Putamen (tissue), 1 donor: ENCODE data around the gene PIK3AP1.

Experiments used
- DNase-seq: peaks from one replicate; pipeline ENCODE4 v3.0.0-alpha.2; 2016; ENCODE audit warnings: low spot score

PIK3AP1 gene

DNA sequence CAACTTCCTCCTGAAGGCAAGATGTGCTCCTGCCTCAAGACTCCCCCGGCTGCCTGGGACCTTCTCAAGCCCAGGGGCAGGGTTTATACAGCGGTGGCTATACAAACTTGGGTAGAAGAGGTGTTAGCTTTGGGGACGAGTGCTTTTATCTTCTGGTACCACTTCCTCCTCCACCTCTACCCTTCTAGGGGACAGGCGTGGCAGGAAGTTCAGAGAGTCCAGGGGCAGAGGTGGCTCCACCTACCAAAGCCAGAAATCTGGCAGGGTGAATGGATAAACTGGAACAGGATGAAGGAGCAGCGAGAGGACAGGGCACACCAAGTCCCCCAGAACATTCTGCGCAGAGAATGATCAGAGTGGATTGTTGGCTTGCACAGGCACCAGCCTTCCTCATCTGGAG lies 109.5 kb downstream of the PIK3AP1 start:
- no peak for DNase-seq

DNA sequence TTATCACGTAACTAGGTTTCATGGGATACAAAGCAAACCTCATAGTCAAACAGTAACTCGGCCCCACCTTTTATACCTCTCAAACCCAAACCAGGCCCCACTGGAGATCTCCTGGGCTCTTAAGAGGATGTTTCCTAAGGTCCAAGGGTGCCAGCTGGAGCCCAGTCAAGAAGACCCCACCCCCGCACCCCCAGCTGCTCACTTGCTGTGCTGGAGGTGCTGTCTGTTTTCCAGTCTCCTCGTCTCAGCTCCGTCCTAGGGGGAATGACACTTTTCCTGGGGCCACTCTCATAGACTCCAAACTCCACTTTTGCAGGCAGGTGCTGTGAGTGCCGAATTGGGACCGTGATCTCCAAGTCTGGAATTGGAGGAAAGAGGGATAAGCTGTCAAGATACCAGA lies 110.8 kb downstream of the PIK3AP1 start:
- no peak for DNase-seq

DNA sequence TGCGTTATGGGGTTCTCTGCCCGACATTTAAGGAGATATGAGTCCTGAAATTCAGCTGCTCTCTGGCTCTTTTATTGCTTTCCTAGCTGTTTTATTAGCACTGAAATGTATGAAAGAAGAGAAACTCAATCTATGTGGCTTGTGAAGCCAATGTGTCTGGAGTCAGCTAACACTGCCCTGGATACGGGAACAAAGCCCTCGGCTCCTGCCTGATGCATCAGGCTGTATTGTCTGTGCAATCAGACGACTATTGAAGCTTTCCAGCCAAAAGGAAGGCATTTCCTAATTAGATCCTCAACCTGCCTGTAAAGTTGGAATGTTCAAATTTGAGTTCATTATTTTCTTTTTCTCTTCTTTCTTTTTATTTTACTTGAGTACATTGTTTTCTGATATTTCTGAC lies 111.5 kb downstream of the PIK3AP1 start:
- DNase-seq = no peak

DNA sequence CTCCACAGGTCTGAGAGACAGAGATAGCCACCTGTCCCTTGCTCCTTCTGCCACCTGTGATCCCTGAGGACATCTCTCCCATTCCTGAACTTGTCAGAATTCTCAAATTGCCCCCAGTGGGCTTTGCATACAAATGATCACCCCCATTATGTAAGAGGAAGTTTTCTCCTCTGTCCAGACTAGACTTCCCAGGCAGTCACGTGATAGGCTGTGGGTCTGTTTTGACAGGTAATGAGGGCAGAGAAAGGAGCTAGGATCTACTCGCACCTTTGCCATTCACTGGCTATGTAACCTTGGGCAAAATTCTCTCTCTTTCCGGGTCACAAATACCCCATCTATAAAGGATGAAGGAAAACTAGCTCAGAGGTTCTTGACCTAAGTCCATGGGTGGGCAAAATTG lies 112.1 kb downstream of the PIK3AP1 start:
- DNase-seq = no peak

DNA sequence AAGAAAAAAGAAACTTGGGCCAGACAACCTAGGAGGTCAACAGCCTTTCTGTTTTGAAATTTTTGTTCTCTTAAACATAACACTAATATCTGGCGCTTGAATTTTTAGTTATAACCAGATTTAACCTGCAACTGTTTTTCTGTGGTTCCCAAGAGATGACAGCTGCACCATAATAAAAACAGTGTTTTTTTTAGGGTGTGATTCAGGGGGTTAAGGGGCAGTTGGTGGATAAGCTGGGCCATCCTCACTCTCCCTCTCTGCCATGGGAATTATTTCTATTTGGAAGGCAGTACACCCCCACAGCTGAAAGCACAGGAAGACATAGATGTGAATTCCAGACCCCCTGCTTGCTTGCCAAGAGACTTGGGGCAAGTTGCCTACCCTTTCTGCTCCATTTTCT lies 113.4 kb downstream of the PIK3AP1 start:
- no peak for DNase-seq

DNA sequence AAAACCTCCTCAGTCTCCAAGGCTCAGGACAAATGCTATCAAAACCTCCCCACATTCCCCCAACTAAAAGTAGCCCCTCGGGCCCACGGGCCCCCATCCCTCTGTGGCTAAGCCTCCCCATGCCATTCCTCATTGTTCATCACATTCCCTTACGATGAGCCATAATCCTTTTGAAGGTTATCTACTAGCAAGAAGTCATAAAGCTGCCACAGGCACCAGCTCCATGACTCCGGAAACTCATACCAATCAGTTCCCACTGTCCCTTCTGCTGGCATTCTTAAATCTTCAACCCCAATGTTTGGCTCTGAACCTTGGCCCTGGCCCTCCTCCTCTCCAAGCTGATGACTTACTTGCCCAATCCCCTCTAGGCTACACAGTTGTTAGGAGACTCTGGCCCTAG lies 114.1 kb downstream of the PIK3AP1 start:
- no peak for DNase-seq

DNA sequence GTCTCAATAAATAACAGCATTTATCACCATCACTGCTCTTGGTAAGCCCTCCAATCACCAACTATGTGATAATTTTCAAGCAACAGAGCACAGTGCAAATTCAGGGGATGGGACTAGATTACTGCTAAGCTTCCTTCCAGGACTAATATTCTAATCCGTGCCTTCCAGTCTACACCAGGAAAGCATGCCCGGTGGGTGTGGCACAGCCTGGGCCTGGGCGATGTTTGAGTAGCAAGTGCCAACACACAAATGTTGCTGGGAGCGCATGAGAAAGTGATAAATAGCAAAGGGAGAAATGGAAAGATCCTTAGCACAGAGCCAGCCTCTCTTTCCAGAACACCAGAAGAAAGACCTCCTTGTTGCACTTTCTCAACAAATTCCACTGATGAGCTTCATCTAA lies 120.0 kb downstream of the PIK3AP1 start:
- DNase-seq = no peak

DNA sequence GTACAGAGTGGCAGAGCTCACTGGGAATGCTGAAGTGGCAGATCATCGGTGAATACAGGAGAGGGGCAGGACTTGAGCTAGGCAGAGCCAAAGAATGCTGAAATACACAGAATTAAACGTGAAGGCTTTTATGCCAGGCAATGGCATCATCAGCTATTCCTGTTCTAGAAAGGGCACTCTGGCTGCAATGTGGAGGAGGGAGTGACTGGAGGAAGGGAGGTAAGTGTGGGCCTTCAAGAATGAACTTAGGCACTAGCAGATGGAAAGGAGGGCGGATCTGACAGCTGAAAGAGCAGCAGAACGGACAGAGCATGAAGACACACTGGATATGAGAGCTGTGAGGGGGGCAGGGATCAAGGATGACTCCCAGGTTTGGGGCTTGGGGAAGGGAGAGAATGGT lies 121.5 kb downstream of the PIK3AP1 start:
- DNase-seq = no peak

DNA sequence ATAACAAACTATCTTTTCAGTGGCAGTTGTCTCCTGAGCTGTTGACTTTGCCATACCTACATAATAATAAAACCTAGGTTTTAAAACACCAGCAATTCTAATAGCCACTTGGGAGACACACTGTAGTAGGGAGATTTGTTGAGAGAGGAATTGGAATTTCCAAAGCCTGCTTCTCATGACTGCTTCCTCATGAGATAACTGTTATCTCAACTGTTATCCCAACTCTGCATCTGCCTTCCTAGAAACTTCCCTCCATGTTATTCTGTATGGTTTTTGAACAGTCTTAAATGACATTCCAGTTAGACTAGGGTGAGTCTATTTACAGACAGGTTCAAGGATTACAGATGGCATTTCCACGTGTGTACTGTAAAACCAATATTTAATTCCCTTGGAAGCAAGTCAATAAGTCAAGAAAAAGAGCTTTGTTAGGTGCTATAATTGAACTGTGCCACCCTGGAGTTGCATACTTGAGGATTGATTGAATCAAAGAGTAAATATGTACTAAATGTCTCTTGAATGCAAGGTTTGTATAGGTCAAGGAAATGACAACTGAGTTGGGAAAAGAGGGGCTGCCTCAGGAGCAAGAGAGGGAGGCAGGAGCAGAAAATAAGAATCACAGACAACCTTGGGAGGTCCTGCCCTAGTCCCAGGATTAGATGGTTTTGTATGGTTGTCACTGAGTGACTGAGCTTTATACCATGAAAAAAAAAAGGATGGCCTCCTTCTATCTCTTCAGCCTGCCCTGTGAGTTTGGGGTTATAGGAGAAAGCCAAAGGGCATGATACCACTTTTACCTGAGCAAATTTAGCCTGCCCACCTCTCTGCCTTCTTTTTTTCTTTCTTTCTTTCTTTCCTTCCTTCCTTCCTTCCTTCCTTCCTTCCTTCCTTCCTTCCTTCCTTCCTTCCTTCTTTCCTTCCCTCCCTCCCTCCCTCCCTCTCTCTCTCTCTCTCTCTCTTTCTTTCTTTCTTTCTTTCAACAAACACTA lies 123.6 kb downstream of the PIK3AP1 start:
- DNase-seq = no peak

DNA sequence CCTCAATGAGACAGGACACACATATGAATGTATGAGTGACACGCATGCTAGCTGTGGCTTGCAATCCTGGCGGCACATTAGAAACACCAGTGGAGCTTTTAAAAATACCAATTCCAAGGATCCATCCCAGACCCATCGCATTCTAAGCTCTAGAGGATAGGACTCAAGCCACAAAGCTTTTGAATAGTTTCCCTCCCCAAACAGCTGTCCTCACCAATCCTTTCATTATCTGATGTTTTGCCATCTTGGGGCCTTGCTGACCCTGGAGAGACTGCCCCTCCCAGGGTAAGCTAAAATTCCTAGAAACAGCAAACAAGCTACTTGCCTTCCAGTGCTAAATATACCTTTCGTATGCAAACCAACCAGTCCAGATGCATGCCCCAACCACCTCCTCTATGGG lies 124.6 kb downstream of the PIK3AP1 start:
- no peak for DNase-seq

DNA sequence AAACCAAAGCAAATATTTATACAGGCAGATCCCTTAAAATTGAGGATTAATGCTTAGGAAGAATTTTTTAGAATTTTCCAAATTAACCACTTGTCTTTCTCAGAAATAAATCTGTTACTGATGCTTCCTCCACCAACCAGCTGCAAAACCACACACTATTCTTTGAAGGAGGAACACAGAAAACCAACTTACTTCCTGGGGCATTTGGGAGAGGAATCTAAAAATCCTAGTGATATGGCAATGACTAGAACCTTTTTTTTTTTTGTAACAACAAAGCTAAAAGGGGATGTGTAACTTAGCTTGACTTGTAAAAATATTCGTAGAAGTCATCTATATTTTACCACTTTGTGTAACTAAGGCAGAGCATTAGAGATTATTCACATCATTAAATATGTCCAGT lies 128.4 kb downstream of the PIK3AP1 start:
- no peak for DNase-seq

DNA sequence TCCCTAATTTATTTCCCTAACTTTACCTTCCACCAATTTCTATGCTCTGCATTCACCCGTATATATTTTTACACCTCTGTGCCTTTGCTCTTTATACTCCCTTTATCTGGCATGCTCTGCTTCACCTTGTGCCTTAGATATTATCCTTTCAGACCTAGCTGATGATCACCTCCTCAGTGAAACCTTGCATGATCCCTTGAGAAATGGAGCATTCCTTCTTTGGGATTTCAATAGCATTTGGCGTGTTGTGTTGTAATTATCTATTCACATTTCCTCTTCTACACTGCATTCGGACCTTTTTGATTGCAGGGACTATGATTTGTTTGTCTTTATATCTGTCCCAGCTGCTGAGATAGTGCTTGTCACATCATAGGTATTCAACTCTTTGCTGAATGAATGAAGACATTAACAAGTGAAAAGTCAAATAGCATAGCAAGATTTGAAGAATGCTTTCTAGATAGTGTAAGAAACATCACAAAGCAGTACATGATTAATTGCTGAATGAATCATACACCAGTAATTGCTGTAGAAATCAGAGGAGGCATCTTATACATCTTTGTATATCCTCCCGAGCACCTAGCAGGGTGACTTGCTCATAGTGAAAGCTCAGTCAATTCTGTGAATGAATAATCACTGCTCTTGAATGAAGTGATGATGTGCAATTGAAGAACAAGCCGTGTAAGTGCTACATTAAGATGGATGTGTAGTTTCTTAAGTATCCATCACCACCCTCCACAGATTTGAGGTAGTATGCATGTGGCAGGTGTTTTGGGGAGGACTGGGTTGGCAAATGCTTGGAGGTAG lies 131.5 kb downstream of the PIK3AP1 start:
- no peak for DNase-seq

DNA sequence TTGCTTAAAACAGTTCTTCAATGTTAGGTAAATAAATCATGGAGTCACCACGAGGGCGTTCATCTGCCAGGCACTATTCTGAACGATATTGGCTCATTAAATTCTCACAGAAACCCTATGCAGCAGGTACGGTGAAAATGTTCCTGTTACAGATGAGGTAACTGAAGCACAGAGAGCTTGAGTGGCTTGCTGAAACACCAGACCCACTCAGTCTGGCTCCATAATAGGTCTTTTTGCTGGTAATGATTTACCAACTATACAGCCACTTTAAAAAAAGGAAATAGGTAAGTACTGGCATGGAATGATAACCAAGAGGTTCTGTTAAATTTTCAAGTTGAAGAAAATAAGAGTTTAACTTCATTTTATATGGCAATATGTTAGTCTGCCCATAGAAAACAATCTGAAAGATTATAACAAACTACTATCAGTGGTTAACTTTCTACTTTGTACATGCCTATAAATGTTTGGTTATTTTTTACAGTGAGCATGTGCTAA lies 132.2 kb downstream of the PIK3AP1 start:
- DNase-seq = no peak

DNA sequence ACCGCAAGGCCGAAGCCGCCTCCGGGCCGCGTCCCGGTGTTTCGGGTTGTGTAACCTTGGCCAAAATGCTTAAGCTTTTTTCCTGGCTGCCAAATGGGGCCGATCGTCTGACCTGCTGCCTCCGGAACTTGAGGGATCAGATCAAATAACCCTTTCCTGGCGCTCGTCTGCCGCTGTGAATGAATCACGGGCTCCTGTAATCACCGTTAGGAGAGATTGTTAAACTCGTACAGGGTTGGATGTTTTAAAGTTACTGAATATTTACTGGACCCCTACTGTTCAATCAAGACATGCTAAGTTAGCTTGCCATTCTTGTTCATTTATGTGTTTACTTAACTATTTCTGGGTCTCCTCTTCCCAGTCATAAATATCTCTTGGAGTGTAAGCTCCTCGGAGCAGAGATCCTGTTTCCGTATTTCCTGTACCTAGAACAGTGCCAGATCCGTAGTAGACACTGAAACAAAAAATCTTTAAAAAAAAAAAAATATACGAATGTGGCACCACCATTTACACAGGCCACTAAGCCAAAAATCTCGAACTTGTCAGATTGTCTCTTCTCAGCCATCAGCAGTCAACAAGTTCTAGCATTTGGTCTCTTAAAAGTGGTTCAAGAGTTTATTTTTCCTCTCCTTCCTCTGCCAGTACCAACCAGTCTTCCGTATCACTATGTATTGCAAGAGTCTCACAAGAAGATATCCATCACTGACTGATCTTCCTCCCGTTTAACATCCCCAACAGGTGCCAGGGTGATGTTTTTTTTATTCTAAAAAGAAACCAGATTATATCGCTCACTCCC lies 132.9 kb downstream of the PIK3AP1 start:
- no peak for DNase-seq

DNA sequence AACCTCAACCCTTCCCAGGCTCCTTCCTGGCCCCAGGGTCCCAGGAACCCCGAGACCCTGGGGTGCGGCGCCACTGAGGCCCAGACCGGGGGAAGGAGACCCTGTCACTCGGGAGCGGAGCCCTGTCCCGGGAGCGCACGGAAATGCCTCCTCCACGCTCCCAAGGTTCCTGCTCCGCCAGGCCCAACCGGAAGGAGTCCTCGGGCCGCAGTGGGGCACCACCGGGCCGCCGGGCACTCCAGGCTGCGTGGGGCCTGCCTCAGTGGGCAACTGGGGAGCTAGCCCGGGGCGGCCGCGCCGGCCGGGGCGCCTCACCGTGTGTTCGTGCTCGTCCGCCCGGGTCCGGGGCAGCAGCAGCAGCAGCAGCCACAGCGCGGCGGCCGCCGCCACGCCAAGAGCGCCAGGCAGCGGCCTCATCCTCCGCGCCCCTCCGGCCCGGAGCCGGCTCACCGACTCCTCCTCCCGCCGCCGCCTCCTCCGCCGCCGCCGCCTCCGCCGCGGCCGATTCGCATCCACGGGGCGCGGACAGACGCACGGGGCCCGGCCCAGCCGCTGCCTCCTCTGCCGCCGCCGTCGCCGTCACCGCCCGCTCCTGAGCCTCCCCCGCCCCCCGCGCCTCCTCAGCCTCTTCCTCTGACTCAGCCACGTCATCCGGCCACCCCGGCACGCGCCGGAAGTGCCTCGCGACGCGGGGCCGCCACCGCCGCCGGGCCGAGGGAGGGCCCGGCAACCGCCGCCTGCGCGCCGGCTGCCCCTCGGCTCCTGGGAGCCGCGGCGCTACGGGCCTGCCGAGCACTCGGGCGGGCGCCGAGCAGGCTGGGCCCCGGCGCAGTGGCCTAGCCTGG lies 133.7 kb downstream of the PIK3AP1 start, which contains the start of gene TM9SF3:
Gene TM9SF3, minus strand, starts transcription at position 594 of the 845 bp plus-strand sequence. Its CDS starts 177 bp downstream, at position 417.
- DNase-seq = peak; percentile 90

DNA sequence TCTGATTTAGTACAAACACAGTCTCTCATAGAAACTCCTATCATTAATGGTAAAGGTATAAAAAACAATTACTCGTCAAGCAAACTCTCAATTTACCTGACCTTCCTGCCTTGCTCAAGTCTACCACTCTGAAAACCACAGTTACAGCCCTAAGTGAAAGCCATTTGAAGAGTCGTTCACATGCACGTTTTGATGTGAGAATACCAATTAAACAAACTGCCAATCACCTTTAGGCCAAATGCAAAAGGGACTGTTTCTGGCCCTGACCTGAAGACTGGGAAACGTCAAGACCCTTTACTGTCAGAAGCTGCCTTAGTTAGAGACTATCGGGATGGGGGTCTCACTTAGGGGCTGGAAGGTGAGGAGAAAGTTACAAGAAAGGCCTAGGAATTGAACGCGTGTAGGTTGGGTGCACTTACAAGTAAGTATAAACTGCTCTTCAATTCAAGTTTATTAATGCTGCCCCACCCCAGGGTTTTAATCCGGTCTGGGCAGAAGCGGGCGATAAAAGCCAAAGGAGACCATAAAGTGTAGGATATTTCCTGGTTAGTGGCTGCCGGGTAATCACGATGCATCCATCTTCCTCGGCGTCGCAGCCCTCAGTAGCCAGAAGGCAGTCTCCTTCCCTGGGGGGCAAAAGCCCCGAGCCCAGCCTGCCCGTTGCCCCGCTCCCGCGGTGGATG lies 134.4 kb downstream of the PIK3AP1 start:
- no peak for DNase-seq

DNA sequence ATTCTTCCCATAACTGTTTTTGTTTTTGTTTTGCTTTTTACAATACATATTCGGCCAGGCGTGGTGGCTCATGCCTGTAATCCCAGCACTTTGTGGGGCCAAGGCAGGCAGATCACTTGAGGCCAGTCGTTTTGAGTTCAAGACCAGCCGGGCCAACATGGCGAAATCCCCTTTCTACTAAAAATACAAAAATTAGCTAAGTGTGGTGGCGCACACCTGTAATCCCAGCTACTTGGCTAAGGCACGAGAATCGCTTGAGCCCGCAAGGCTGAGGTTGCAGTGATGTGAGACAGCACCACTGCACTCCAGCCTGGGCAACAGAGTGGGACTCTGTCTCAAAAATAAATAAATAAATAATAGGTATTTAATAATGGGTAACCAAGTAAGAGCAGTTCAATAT lies 135.8 kb downstream of the PIK3AP1 start:
- no peak for DNase-seq

DNA sequence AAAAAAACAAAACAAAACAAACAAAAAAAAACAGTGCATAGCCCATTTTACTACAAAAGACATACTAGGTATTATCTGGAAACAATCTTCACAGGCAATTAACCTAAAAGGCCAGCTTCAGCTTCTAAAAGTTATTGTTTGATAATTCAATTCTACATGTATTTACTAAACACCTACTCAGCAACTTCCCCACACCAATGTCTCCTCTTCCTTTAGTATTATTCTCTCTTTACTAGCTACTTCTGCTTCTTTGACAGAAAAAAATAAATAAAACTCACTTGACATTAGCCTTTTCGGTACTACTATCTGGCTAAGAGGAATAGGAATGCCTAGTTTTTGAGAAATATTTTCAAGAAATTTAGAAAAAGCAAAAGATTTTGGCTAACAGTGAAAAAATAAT lies 136.3 kb downstream of the PIK3AP1 start:
- DNase-seq = no peak

DNA sequence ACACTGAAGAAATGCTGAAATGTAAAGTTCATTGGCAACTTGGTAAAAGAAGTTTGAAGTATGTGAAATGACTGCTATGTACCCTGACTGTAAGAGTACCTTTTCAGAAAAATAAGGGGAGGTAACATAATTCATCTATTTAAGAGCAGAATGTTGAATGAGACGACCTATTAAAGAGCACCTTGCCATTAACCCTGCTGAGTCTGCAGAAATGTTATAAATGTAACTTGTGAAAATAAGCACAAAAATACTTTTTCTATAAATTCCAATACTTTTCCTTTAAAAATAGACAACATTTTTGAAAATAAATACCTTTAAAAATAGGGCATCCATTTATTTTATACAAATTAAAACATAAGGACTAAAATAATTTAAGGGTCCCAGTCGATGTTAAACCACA lies 141.2 kb downstream of the PIK3AP1 start:
- DNase-seq = no peak

DNA sequence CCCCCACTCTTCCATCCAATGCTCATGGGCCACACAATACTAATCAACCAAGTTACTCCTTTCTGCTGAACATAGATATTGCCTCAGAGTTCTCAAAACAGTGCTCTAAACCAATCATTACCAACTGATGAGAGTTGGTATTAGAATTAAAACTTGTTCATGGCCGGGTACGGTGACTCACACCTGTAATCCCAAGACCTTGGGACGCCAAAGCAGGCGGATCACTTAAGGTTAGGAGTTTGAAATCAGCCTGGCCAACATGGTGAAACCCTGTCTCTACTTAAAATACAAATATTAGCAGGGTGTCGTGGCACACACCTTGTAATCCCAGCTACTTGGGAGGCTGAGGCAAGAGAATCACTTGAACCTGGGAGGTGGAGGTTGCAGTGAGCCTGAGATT lies 141.7 kb downstream of the PIK3AP1 start:
- no peak for DNase-seq
